ENCODE measurements around the gene ADAMTS17. TPM values are rescaled to one million over a fixed set of nuclear protein-coding genes. Genes with fewer than 3 reads are reported as not detected.

ADAMTS17 gene
- total and polyA plus RNA-seq, 7 donors: 4.4 to 93.0 (median 7.2) TPM

- Histone ChIP-seq H3K4me3 (no peak overlapping the region), H3K9me3 (no peaks in the 10 kb centered on the region), H3K27me3 (ENCODE audit: insufficient read depth in 3 of 3, low read length in 2 of 3) (no peaks in the 10 kb centered on the region), H3K4me1 (peaks cover 16% of the 10 kb centered on the region), H3K36me3 (ENCODE audit: insufficient read depth in 1 of 2, low read depth in 1 of 2) (no peaks in the 10 kb centered on the region), H3K27ac (no peak overlapping the region)
- ATAC-seq (no peak), DNase-seq (no peak)
- WGBS, 3 donors: 96 to 100% (median 97%) methylated on average over 14 of the region's 14 CpGs
- TF ChIP-seq CTCF (IDR thresholded peaks at IDR 0.05): no peak
- intact Hi-C loops (cut with DNase I): no loop called here
Measured at GRCh38 chr15:100056411-100057072, 285.2 kb downstream of the ADAMTS17 start.

- Histone ChIP-seq H3K36me3 (ENCODE audit: insufficient read depth in 1 of 2, low read depth in 1 of 2) (no peaks in the 10 kb centered on the region), H3K4me3 (no peak overlapping the region), H3K27ac (no peak overlapping the region), H3K27me3 (ENCODE audit: insufficient read depth in 3 of 3, low read length in 2 of 3) (no peaks in the 10 kb centered on the region), H3K9me3 (no peaks in the 10 kb centered on the region), H3K4me1 (peaks cover 9% of the 10 kb centered on the region)
- WGBS, 3 donors: 94 to 96% (median 96%) methylated on average over 2 of the region's 2 CpGs
- TF ChIP-seq CTCF (IDR thresholded peaks at IDR 0.05): no peak
- intact Hi-C loops (cut with DNase I): no loop called here
- no peak for ATAC-seq
- DNase-seq: no peak
Measured at GRCh38 chr15:100055821-100056220, 286.0 kb downstream of the ADAMTS17 start.

- intact Hi-C loops (cut with DNase I): no loop called here
- WGBS, 3 donors: 79 to 85% (median 84%) methylated on average over 7 of the region's 7 CpGs
Measured at GRCh38 chr15:100054539-100054938, 287.2 kb downstream of the ADAMTS17 start.

GRCh38 chr15:100053474-100054121 is 288.2 kb downstream of the ADAMTS17 start:
- H3K4me3 ChIP-seq: no peak overlapping the region
- H3K9me3 ChIP-seq: no peaks in the 10 kb centered on the region
- H3K4me1 ChIP-seq: no peaks in the 10 kb centered on the region
- H3K27me3 ChIP-seq (ENCODE audit: insufficient read depth in 3 of 3, low read length in 2 of 3): no peaks in the 10 kb centered on the region
- peaks cover 0 to 5% of the 10 kb centered on the region in 2 donors for H3K36me3 ChIP-seq (ENCODE audit: insufficient read depth in 1 of 2, low read depth in 1 of 2)
- no peak for DNase-seq
- no peak for ATAC-seq
- WGBS, 3 donors: 66 to 72% (median 69%) methylated on average over 11 of the region's 11 CpGs
- no peak for TF ChIP-seq CTCF (IDR thresholded peaks at IDR 0.05)
- intact Hi-C loops (cut with DNase I): no loop called here
- no peak overlapping the region for H3K27ac ChIP-seq

More at GRCh38 chr15:100054539-100054938, 287.2 kb downstream of the ADAMTS17 start:
- DNase-seq (no peak), ATAC-seq (no peak)
- H3K36me3 ChIP-seq (ENCODE audit: insufficient read depth in 1 of 2, low read depth in 1 of 2): no peaks in the 10 kb centered on the region
- no peaks in the 10 kb centered on the region for H3K4me1 ChIP-seq
- H3K27me3 ChIP-seq (ENCODE audit: insufficient read depth in 3 of 3, low read length in 2 of 3): no peaks in the 10 kb centered on the region
- no peaks in the 10 kb centered on the region for H3K9me3 ChIP-seq
- TF ChIP-seq CTCF (IDR thresholded peaks at IDR 0.05): no peak
- no peak overlapping the region for H3K27ac ChIP-seq
- no peak overlapping the region for H3K4me3 ChIP-seq

Measured in psoas muscle (tissue), 8 donors.